Measurements from ENCODE around the gene BRD2. TPM values are rescaled to one million over a fixed set of nuclear protein-coding genes. Genes with fewer than 3 reads are reported as not detected.
A peak's percentile ranks its signal among the peaks of the same experiment; 100 is the strongest.

The BRD2 gene
- polyA plus RNA-seq, 2 donors = 86.9 to 97.6 TPM

GRCh38 chr6:32989368-32989767 lies 21.0 kb downstream of the BRD2 start:
- H3K27ac ChIP-seq (ENCODE audit: low read depth in 2 of 2, low read length in 1 of 2) = no peak overlapping the region

GRCh38 chr6:32991972-32992371 lies 23.6 kb downstream of the BRD2 start:
- WGBS, 2 donors = 63 to 74% methylated on average over 4 of the region's 4 CpGs
- Histone ChIP-seq H3K27me3 (ENCODE audit: control insufficient read depth in 1 of 2, insufficient read depth in 2 of 2, low read length in 2 of 2) (no peaks in the 10 kb centered on the region), H3K27ac (ENCODE audit: low read depth in 2 of 2, low read length in 1 of 2) (no peak overlapping the region)

More at GRCh38 chr6:32989368-32989767, 21.0 kb downstream of the BRD2 start:
- Histone ChIP-seq H3K4me1 (ENCODE audit: control insufficient read depth in 2 of 2, insufficient read depth in 2 of 2, low read length in 1 of 2) (no peaks in the 10 kb centered on the region), H3K36me3 (ENCODE audit: control insufficient read depth in 2 of 2, insufficient read depth in 2 of 2, low read length in 1 of 2) (no peaks in the 10 kb centered on the region), H3K4me3 (ENCODE audit: low read depth in 1 of 2, low read length in 2 of 2) (no peak overlapping the region), H3K27me3 (ENCODE audit: control insufficient read depth in 1 of 2, insufficient read depth in 2 of 2, low read length in 2 of 2) (no peaks in the 10 kb centered on the region), H3K9me3 (ENCODE audit: control insufficient read depth in 2 of 2, insufficient read depth in 1 of 2, low read depth in 1 of 2, low read length in 1 of 2) (no peaks in the 10 kb centered on the region)
- 88 to 100% methylated on average over 1 of the region's 1 CpG for WGBS, 2 donors

GRCh38 chr6:32993363-32993973 lies 25.1 kb downstream of the BRD2 start:
- H3K27me3 ChIP-seq (ENCODE audit: control insufficient read depth in 1 of 2, insufficient read depth in 2 of 2, low read length in 2 of 2) = no peaks in the 10 kb centered on the region
- no peak overlapping the region for H3K4me3 ChIP-seq (ENCODE audit: low read depth in 1 of 2, low read length in 2 of 2)
- H3K4me1 ChIP-seq (ENCODE audit: control insufficient read depth in 2 of 2, insufficient read depth in 2 of 2, low read length in 1 of 2) = no peaks in the 10 kb centered on the region
- H3K36me3 ChIP-seq (ENCODE audit: control insufficient read depth in 2 of 2, insufficient read depth in 2 of 2, low read length in 1 of 2) = no peaks in the 10 kb centered on the region
- H3K9me3 ChIP-seq (ENCODE audit: control insufficient read depth in 2 of 2, insufficient read depth in 1 of 2, low read depth in 1 of 2, low read length in 1 of 2) = no peaks in the 10 kb centered on the region
- 88 to 92% methylated on average over 9 of the region's 9 CpGs for WGBS, 2 donors
- H3K27ac ChIP-seq (ENCODE audit: low read depth in 2 of 2, low read length in 1 of 2) = no peak overlapping the region

More at GRCh38 chr6:32991972-32992371, 23.6 kb downstream of the BRD2 start:
- Histone ChIP-seq H3K4me1 (ENCODE audit: control insufficient read depth in 2 of 2, insufficient read depth in 2 of 2, low read length in 1 of 2) (no peaks in the 10 kb centered on the region), H3K9me3 (ENCODE audit: control insufficient read depth in 2 of 2, insufficient read depth in 1 of 2, low read depth in 1 of 2, low read length in 1 of 2) (no peaks in the 10 kb centered on the region), H3K36me3 (ENCODE audit: control insufficient read depth in 2 of 2, insufficient read depth in 2 of 2, low read length in 1 of 2) (no peaks in the 10 kb centered on the region), H3K4me3 (ENCODE audit: low read depth in 1 of 2, low read length in 2 of 2) (no peak overlapping the region)

GRCh38 chr6:32995448-32995847 lies 27.1 kb downstream of the BRD2 start:
- Histone ChIP-seq H3K27me3 (ENCODE audit: control insufficient read depth in 1 of 2, insufficient read depth in 2 of 2, low read length in 2 of 2) (no peaks in the 10 kb centered on the region), H3K4me3 (ENCODE audit: low read depth in 1 of 2, low read length in 2 of 2) (no peak overlapping the region), H3K36me3 (ENCODE audit: control insufficient read depth in 2 of 2, insufficient read depth in 2 of 2, low read length in 1 of 2) (no peaks in the 10 kb centered on the region), H3K4me1 (ENCODE audit: control insufficient read depth in 2 of 2, insufficient read depth in 2 of 2, low read length in 1 of 2) (no peaks in the 10 kb centered on the region), H3K9me3 (ENCODE audit: control insufficient read depth in 2 of 2, insufficient read depth in 1 of 2, low read depth in 1 of 2, low read length in 1 of 2) (no peaks in the 10 kb centered on the region), H3K27ac (ENCODE audit: low read depth in 2 of 2, low read length in 1 of 2) (no peak overlapping the region)
- WGBS, 2 donors = 38 to 45% methylated on average over 2 of the region's 2 CpGs

GRCh38 chr6:33000055-33000454 lies 31.7 kb downstream of the BRD2 start:
- no peaks in the 10 kb centered on the region for H3K27me3 ChIP-seq (ENCODE audit: control insufficient read depth in 1 of 2, insufficient read depth in 2 of 2, low read length in 2 of 2)
- no peaks in the 10 kb centered on the region for H3K9me3 ChIP-seq (ENCODE audit: control insufficient read depth in 2 of 2, insufficient read depth in 1 of 2, low read depth in 1 of 2, low read length in 1 of 2)
- H3K27ac ChIP-seq (ENCODE audit: low read depth in 2 of 2, low read length in 1 of 2) = no peak overlapping the region
- 45 to 52% methylated on average over 8 of the region's 8 CpGs for WGBS, 2 donors
- no peaks in the 10 kb centered on the region for H3K4me1 ChIP-seq (ENCODE audit: control insufficient read depth in 2 of 2, insufficient read depth in 2 of 2, low read length in 1 of 2)
- H3K36me3 ChIP-seq (ENCODE audit: control insufficient read depth in 2 of 2, insufficient read depth in 2 of 2, low read length in 1 of 2) = no peaks in the 10 kb centered on the region
- H3K4me3 ChIP-seq (ENCODE audit: low read depth in 1 of 2, low read length in 2 of 2) = no peak overlapping the region

GRCh38 chr6:33001685-33002084 lies 33.3 kb downstream of the BRD2 start:
- Histone ChIP-seq H3K4me3 (ENCODE audit: low read depth in 1 of 2, low read length in 2 of 2) (no peak overlapping the region), H3K27me3 (ENCODE audit: control insufficient read depth in 1 of 2, insufficient read depth in 2 of 2, low read length in 2 of 2) (no peaks in the 10 kb centered on the region), H3K4me1 (ENCODE audit: control insufficient read depth in 2 of 2, insufficient read depth in 2 of 2, low read length in 1 of 2) (no peaks in the 10 kb centered on the region), H3K27ac (ENCODE audit: low read depth in 2 of 2, low read length in 1 of 2) (no peak overlapping the region), H3K9me3 (ENCODE audit: control insufficient read depth in 2 of 2, insufficient read depth in 1 of 2, low read depth in 1 of 2, low read length in 1 of 2) (no peaks in the 10 kb centered on the region), H3K36me3 (ENCODE audit: control insufficient read depth in 2 of 2, insufficient read depth in 2 of 2, low read length in 1 of 2) (no peaks in the 10 kb centered on the region)
- WGBS, 2 donors = 63 to 71% methylated on average over 4 of the region's 4 CpGs

- Histone ChIP-seq H3K36me3 (ENCODE audit: control insufficient read depth in 2 of 2, insufficient read depth in 2 of 2, low read length in 1 of 2) (no peaks in the 10 kb centered on the region), H3K4me1 (ENCODE audit: control insufficient read depth in 2 of 2, insufficient read depth in 2 of 2, low read length in 1 of 2) (no peaks in the 10 kb centered on the region), H3K27ac (ENCODE audit: low read depth in 2 of 2, low read length in 1 of 2) (no peak overlapping the region), H3K27me3 (ENCODE audit: control insufficient read depth in 1 of 2, insufficient read depth in 2 of 2, low read length in 2 of 2) (no peaks in the 10 kb centered on the region), H3K4me3 (ENCODE audit: low read depth in 1 of 2, low read length in 2 of 2) (no peak overlapping the region), H3K9me3 (ENCODE audit: control insufficient read depth in 2 of 2, insufficient read depth in 1 of 2, low read depth in 1 of 2, low read length in 1 of 2) (no peaks in the 10 kb centered on the region)
- 79 to 80% methylated on average over 6 of the region's 6 CpGs for WGBS, 2 donors
Observed at GRCh38 chr6:33004940-33005339, 36.5 kb downstream of the BRD2 start.

GRCh38 chr6:33007831-33008400 lies 39.5 kb downstream of the BRD2 start:
- Histone ChIP-seq H3K27me3 (ENCODE audit: control insufficient read depth in 1 of 2, insufficient read depth in 2 of 2, low read length in 2 of 2) (no peaks in the 10 kb centered on the region), H3K4me3 (ENCODE audit: low read depth in 1 of 2, low read length in 2 of 2) (no peak overlapping the region), H3K36me3 (ENCODE audit: control insufficient read depth in 2 of 2, insufficient read depth in 2 of 2, low read length in 1 of 2) (no peaks in the 10 kb centered on the region), H3K9me3 (ENCODE audit: control insufficient read depth in 2 of 2, insufficient read depth in 1 of 2, low read depth in 1 of 2, low read length in 1 of 2) (no peaks in the 10 kb centered on the region), H3K4me1 (ENCODE audit: control insufficient read depth in 2 of 2, insufficient read depth in 2 of 2, low read length in 1 of 2) (no peaks in the 10 kb centered on the region), H3K27ac (ENCODE audit: low read depth in 2 of 2, low read length in 1 of 2) (no peak overlapping the region)
- WGBS, 2 donors = 88% methylated on average over 26 of the region's 26 CpGs

- Histone ChIP-seq H3K27ac (ENCODE audit: low read depth in 2 of 2, low read length in 1 of 2) (peak within 1 kb of the TSS; percentile 9 to 47), H3K4me3 (ENCODE audit: low read depth in 1 of 2, low read length in 2 of 2) (no peak within 1 kb of the TSS)
Observed at GRCh38 chr6:33008944-33009861, 40.8 kb downstream of the BRD2 start, which contains the start of gene HLA-DOA. Gene HLA-DOA, minus strand, starts transcription at chr6:33009591.

More at GRCh38 chr6:33008944-33009861, 40.8 kb downstream of the BRD2 start, which contains the start of gene HLA-DOA:
- 23% methylated on average over 24 of the region's 24 CpGs for WGBS, 2 donors
- no peaks in the 10 kb centered on the region for H3K4me1 ChIP-seq (ENCODE audit: control insufficient read depth in 2 of 2, insufficient read depth in 2 of 2, low read length in 1 of 2)
- H3K36me3 ChIP-seq (ENCODE audit: control insufficient read depth in 2 of 2, insufficient read depth in 2 of 2, low read length in 1 of 2) = no peaks in the 10 kb centered on the region
- H3K27me3 ChIP-seq (ENCODE audit: control insufficient read depth in 1 of 2, insufficient read depth in 2 of 2, low read length in 2 of 2) = peaks cover 0 to 2% of the 10 kb centered on the region in 2 donors
- H3K9me3 ChIP-seq (ENCODE audit: control insufficient read depth in 2 of 2, insufficient read depth in 1 of 2, low read depth in 1 of 2, low read length in 1 of 2) = no peaks in the 10 kb centered on the region
